Uterus (tissue), 2 donors: Measurements from ENCODE around the gene UFSP1.
"Not testable (repeated sequence)": the region's sequence is repeated elsewhere in the genome, so short reads cannot be mapped to it uniquely, and the experiment has no call there.

Source experiments
- POLR2A ChIP-seq, 2 donors: fragments of 450-650 bp; IDR thresholded peaks; one replicate each; pipeline ENCODE4 v1.6.1; 2016; ENCODE audit warnings: antibody characterized with exemption in 2 of 2, mild to moderate bottlenecking in 1 of 2, moderate library complexity in 1 of 2
- TF ChIP-seq, protein P1 (sequence below), 4 experiments: fragments of 200-600 bp in 2 of 4; fragments of 450-650 bp in 2 of 4; sonication (generic) in 2 of 4; IDR thresholded peaks; one replicate each; pipeline ENCODE4 v1.5.1; 2016 to 2019; ENCODE audit warnings: antibody characterized with exemption in 4 of 4, mild to moderate bottlenecking in 2 of 4, moderate library complexity in 1 of 4

DNA sequence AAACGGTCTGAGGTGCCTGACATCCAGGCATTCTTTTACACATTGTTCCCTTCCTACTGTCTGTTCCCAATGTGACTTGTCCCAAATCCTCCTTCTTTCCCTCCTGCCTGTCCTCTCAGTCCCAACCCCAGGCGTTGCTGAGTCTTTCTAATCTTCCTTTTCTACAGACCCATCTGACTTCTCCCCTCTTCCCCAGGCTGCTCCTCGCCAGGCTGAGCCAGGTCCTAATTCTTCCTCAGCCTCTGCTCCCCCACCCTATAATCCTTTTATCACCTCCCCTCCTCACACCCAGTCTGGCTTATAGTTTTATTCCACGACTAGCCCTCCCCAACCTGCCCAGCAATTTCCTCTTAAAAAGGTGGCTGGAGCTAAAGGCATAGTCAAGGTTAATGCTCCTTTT is 34.1 kb upstream of the UFSP1 start:
- TF ChIP-seq, protein P1, sequence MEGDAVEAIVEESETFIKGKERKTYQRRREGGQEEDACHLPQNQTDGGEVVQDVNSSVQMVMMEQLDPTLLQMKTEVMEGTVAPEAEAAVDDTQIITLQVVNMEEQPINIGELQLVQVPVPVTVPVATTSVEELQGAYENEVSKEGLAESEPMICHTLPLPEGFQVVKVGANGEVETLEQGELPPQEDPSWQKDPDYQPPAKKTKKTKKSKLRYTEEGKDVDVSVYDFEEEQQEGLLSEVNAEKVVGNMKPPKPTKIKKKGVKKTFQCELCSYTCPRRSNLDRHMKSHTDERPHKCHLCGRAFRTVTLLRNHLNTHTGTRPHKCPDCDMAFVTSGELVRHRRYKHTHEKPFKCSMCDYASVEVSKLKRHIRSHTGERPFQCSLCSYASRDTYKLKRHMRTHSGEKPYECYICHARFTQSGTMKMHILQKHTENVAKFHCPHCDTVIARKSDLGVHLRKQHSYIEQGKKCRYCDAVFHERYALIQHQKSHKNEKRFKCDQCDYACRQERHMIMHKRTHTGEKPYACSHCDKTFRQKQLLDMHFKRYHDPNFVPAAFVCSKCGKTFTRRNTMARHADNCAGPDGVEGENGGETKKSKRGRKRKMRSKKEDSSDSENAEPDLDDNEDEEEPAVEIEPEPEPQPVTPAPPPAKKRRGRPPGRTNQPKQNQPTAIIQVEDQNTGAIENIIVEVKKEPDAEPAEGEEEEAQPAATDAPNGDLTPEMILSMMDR (IDR thresholded peaks at IDR 0.05): not testable (repeated sequence)
- TF ChIP-seq POLR2A (IDR thresholded peaks at IDR 0.05): not testable (repeated sequence)
